Urinary bladder (tissue), 4 donors: ENCODE measurements around the gene RBMS3. TPM values are rescaled to one million over a fixed set of nuclear protein-coding genes. Genes with fewer than 3 reads are reported as not detected.

Experiments used
- DNase-seq: peaks from one replicate; pipeline ENCODE4 v3.0.0-alpha.2; 2015; ENCODE audit errors: extremely low spot score
- H3K27ac ChIP-seq: one replicate; pipeline ENCODE4 v1.5.1; 2013; ENCODE audit warnings: low read depth, mild to moderate bottlenecking, moderate library complexity
- H3K36me3 ChIP-seq: one replicate; pipeline ENCODE4 v1.6.1; 2013; ENCODE audit warnings: mild to moderate bottlenecking, moderate library complexity; ENCODE audit not compliant: insufficient read depth
- H3K4me1 ChIP-seq: one replicate; pipeline ENCODE4 v1.6.1; 2013; ENCODE audit warnings: mild to moderate bottlenecking, moderate library complexity; ENCODE audit not compliant: insufficient read depth
- H3K4me3 ChIP-seq: one replicate; pipeline ENCODE4 v1.5.1; 2013; ENCODE audit warnings: low read depth, low read length
- WGBS: extraction: QIAGEN DNeasy Blood & Tissue Kit; methylation state at CpG from one replicate; pipeline ENCODE4 v1.1.7; 2013; 5-methylcytosine and 5-hydroxymethylcytosine counted together
- polyA plus RNA-seq: library from polyadenylated mRNA; stranded (reverse); fragments of 200-250 nt; gene quantifications from one replicate; pipeline ENCODE4 v1.2.3, GENCODE V29; 2013
- total RNA-seq: library from RNA; depleted of rRNA; stranded (reverse); fragments of >200 nt; gene quantifications from one replicate; pipeline ENCODE4 v1.2.3, GENCODE V29; 2014
- donor health status: healthy with polysubstance abuse.
- donor health status: healthy.

The RBMS3 gene
- total and polyA plus RNA-seq, 2 donors = 10.6 to 136 TPM

GRCh38 chr3:29716213-29716612 lies 435.3 kb downstream of the RBMS3 start:
- Histone ChIP-seq H3K36me3 (no peaks in the 10 kb centered on the region), H3K4me1 (no peaks in the 10 kb centered on the region), H3K4me3 (no peak overlapping the region), H3K27ac (no peak overlapping the region)
- 96% methylated on average over 2 of the region's 2 CpGs for WGBS
- no peak for DNase-seq

GRCh38 chr3:29718661-29719065 lies 437.8 kb downstream of the RBMS3 start:
- H3K27ac ChIP-seq = no peak overlapping the region

DNA sequence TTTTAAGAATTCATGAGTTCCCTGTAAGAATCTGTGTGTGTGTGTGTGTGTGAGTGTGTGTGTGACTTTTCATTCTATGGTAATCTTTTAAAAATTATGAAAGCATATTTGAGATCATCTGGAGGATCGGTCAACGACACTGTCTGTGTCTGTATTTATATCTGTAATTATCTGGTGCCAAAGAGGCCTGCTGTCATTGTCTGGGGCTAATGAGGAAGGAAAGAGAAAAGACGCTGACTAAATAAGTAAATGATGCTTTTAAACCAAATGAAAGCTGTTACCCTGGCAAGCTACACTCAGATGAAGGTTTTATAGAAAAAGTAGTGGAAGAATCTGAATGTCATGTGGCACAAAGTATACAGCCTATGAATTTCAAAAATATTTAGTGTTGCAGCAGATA lies 439.8 kb downstream of the RBMS3 start:
- Histone ChIP-seq H3K36me3 (no peaks in the 10 kb centered on the region), H3K4me3 (no peak overlapping the region), H3K4me1 (no peaks in the 10 kb centered on the region), H3K27ac (no peak overlapping the region)
- WGBS = 72% methylated on average over 3 of the region's 3 CpGs
- no peak for DNase-seq

More at GRCh38 chr3:29718661-29719065, 437.8 kb downstream of the RBMS3 start:
- DNase-seq = no peak
- no peaks in the 10 kb centered on the region for H3K36me3 ChIP-seq
- H3K4me3 ChIP-seq = no peak overlapping the region
- WGBS = 68% methylated on average over 3 of the region's 3 CpGs
- no peaks in the 10 kb centered on the region for H3K4me1 ChIP-seq

GRCh38 chr3:29721789-29722188 lies 440.9 kb downstream of the RBMS3 start:
- Histone ChIP-seq H3K36me3 (no peaks in the 10 kb centered on the region), H3K4me1 (no peaks in the 10 kb centered on the region), H3K4me3 (no peak overlapping the region), H3K27ac (no peak overlapping the region)
- DNase-seq = no peak
- 86% methylated on average over 2 of the region's 2 CpGs for WGBS

- Histone ChIP-seq H3K4me1 (no peaks in the 10 kb centered on the region), H3K4me3 (no peak overlapping the region), H3K27ac (no peak overlapping the region), H3K36me3 (no peaks in the 10 kb centered on the region)
- 62% methylated on average over 1 of the region's 1 CpG for WGBS
- no peak for DNase-seq
These were observed 450.2 kb downstream of the RBMS3 start for GRCh38 chr3:29731050-29731449.

DNA sequence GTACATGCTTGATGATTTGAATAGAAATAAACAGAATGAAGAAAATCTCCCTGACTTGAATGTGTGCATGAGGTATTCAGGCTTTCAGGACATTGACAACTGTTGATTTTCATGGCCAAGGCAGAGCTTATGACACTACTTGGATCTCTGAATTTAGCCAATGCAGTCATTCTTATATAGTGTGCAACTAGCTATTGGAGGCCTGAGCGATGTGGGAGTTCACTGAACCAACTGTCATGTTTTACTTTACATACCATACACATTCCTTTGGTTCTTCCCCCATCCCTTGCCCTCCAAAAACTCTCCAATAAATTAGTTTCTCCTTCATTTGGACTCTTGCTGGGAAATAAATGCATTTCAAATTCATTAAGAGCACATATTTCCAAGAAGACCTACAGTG lies 460.4 kb downstream of the RBMS3 start:
- no peak for DNase-seq
- Histone ChIP-seq H3K4me3 (no peak overlapping the region), H3K36me3 (no peaks in the 10 kb centered on the region), H3K27ac (no peak overlapping the region), H3K4me1 (no peaks in the 10 kb centered on the region)
- 96% methylated on average over 1 of the region's 1 CpG for WGBS

GRCh38 chr3:29745232-29745870 lies 464.5 kb downstream of the RBMS3 start:
- Histone ChIP-seq H3K4me1 (no peaks in the 10 kb centered on the region), H3K4me3 (no peak overlapping the region), H3K27ac (no peak overlapping the region), H3K36me3 (no peaks in the 10 kb centered on the region)
- no peak for DNase-seq
- WGBS = 83% methylated on average over 4 of the region's 4 CpGs

DNA sequence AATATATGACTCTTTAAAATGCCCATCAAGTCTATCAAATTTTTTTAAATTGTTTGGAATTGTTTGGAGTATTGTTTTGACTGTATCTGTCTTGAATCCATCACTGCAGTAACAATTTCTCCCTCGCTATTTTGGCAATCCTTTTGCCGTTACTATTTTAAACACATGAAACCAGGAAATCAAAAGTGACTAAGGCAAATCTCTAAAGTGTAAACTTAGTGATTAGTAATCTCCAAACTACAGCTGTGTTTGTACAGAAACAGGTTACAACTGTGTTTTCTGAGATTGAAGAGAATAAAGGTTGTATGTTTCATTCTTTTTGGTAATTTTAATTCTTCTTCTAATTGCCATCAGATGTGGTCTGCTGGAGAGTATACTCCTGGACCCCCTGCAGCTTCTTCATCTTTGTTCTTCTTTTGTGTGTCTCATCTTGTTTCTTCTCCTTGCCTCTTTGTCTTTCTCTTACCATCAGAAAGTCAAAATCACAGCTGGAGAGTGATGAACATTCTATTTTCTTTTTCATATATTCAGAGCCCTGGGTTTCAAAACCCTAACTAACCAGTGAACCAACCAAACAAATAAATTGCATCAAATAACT lies 465.4 kb downstream of the RBMS3 start:
- Histone ChIP-seq H3K36me3 (no peaks in the 10 kb centered on the region), H3K27ac (no peak overlapping the region)

DNA sequence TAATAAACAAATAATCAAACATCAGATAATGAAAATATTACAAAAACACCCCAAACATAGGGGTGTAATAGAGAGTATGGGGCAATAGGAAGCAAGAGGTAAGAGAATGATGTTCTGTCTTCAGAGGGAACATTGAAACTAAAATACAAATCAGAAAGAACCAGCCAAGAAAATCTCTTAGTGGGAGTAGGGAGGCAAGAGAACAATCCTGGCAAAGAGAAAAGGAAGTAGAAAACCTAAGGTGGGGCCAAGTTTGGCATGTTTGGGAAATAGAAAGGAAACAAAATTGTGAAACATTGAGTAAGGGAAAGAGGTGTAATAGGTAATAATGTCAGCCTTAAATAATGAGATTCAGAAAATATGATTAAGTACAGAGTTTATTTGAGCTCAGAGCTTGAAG lies 467.1 kb downstream of the RBMS3 start:
- no peak overlapping the region for H3K4me3 ChIP-seq
- no peak for DNase-seq
- H3K4me1 ChIP-seq = no peaks in the 10 kb centered on the region
- H3K36me3 ChIP-seq = no peaks in the 10 kb centered on the region
- no peak overlapping the region for H3K27ac ChIP-seq

More for the DNA sequence above, 465.4 kb downstream of the RBMS3 start:
- no peaks in the 10 kb centered on the region for H3K4me1 ChIP-seq
- no peak for DNase-seq
- 30% methylated on average over 2 of the region's 2 CpGs for WGBS
- no peak overlapping the region for H3K4me3 ChIP-seq

DNA sequence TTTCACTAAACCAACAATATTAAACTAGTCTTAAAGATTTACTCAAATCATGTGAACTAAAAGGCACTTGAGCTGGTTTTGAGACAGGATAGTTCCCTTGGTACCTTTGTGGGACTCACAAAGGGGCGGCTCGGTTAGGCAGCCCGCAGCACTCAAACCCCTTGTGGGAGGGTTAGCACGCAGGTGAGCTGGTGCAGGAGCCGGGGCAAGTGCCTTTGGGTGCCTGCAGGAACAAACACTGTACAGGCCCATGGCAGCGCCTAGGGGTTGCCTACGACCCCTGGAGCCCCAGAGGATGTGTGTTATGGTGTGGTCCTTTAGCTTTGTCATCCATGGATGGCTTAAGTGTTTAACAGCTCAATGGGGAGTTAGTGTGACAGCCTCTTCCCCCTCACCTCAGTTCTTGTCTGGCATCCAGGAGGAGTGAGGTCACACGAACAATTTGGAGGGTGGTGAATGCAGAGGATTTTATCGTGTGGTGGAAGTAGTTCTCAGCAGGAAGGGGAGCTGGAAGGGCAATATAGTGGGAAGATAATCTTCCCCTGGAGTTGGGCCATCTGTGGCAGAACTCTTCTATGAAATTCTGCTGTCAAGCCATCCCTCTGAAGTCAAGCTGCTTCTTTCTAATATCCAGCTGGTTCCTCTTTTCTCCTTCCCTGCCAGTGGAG lies 470.9 kb downstream of the RBMS3 start:
- Histone ChIP-seq H3K4me1 (no peaks in the 10 kb centered on the region), H3K36me3 (no peaks in the 10 kb centered on the region), H3K4me3 (no peak overlapping the region), H3K27ac (no peak overlapping the region)
- no peak for DNase-seq
- WGBS = 85% methylated on average over 9 of the region's 9 CpGs

DNA sequence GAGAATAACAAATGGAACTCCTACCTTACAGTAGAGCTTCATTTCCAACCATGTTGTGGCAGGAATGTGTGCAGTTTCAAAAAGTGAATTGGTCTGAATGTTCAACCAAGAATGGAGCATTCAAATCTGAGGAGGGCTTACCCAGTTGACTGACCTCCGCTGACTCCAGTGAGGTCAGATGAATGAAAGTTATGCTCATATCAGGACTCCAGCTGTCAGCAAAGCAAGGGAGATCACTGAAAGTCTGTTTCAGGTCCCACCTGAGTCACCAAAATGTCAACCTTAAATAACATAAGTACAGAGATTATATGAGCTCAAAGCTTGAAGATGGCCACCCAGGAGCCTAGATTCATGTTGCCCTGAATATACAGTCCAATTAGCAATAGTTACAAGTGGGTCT lies 473.5 kb downstream of the RBMS3 start:
- no peak overlapping the region for H3K4me3 ChIP-seq
- no peaks in the 10 kb centered on the region for H3K4me1 ChIP-seq
- no peaks in the 10 kb centered on the region for H3K36me3 ChIP-seq
- WGBS = 98% methylated on average over 1 of the region's 1 CpG
- no peak for DNase-seq
- H3K27ac ChIP-seq = no peak overlapping the region

GRCh38 chr3:29755416-29755815 lies 474.5 kb downstream of the RBMS3 start:
- Histone ChIP-seq H3K4me3 (no peak overlapping the region), H3K36me3 (no peaks in the 10 kb centered on the region), H3K27ac (no peak overlapping the region), H3K4me1 (no peaks in the 10 kb centered on the region)
- WGBS = 22% methylated on average over 1 of the region's 1 CpG
- no peak for DNase-seq

DNA sequence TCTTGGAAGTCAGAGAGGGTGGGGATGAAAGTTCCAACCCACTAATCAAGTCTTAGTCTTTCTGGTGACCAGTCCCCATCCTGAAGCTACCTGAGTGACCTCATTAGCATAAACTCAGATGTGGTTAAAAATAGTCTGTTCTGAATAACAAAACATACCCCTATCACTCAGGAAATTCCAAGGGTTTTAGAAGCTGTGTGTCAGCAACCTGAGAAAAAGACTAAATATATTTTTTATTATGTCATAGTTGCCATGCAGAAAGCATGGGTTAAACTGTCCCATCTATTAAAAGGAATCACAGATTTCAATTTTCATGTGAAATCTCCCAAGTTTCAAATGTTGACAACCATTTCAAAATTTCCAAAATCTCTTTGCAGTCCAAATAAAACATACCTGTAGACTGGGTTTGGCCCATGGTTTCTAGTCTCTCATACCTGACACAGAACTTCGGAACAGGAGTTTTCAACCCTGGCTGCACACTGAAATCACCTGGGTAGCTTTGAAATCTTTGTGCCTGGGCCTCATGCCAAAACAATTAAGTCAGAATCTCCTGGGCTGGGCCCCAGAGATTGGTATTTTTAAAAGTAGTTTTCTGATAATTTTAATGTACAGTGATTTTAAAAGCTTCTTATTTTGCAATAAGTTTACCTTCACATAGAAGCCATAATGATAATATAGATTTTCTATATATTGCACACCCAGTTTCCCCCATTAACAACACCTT lies 476.3 kb downstream of the RBMS3 start:
- Histone ChIP-seq H3K4me3 (no peak overlapping the region), H3K36me3 (no peaks in the 10 kb centered on the region), H3K27ac (no peak overlapping the region), H3K4me1 (no peaks in the 10 kb centered on the region)
- no peak for DNase-seq
- 72% methylated on average over 1 of the region's 1 CpG for WGBS

GRCh38 chr3:29758108-29758433 lies 477.2 kb downstream of the RBMS3 start:
- Histone ChIP-seq H3K4me1 (no peaks in the 10 kb centered on the region), H3K27ac (no peak overlapping the region), H3K4me3 (no peak overlapping the region), H3K36me3 (no peaks in the 10 kb centered on the region)
- no peak for DNase-seq
